Stomach (tissue), 9 donors: ENCODE measurements around the gene HAND1. TPM values are rescaled to one million over a fixed set of nuclear protein-coding genes. Genes with fewer than 3 reads are reported as not detected.

Experiments used
- DNase-seq, 2 donors: peaks; one replicate each; pipeline versions ENCODE4 v3.0.0 to v3.0.0-alpha.2; 2013 to 2019
- H3K27ac ChIP-seq, 5 donors: fragments of 200-600 bp in 4 of 5; sonication (generic) in 4 of 5; one replicate each; pipeline ENCODE4 v1.5.1; 2013 to 2019; ENCODE audit warnings: mild to moderate bottlenecking in 1 of 5, moderate library complexity in 1 of 5
- H3K27me3 ChIP-seq, 3 donors: fragments of 200-600 bp; sonication (generic); one replicate each; pipeline ENCODE4 v1.5.1; 2017 to 2019; ENCODE audit warnings: mixed run types in 1 of 3
- H3K36me3 ChIP-seq, 4 donors: fragments of 200-600 bp; sonication (generic); 1 replicate in 3 of 4; 2 replicates in 1 of 4; pipeline ENCODE4 v1.5.1; 2016 to 2019
- H3K4me1 ChIP-seq, 4 donors: fragments of 200-600 bp; sonication (generic); one replicate each; pipeline ENCODE4 v1.5.1; 2016 to 2019
- H3K4me3 ChIP-seq, 4 donors: fragments of 200-600 bp; sonication (generic) in 3 of 4; one replicate each; pipeline ENCODE4 v1.5.1; 2016 to 2019; ENCODE audit warnings: mild to moderate bottlenecking in 1 of 4
- H3K9me3 ChIP-seq, 4 donors: fragments of 200-600 bp; sonication (generic); one replicate each; pipeline ENCODE4 v1.5.1; 2016 to 2019
- CTCF ChIP-seq, 7 experiments: fragments of 450-650 bp in 4 of 7; fragments of 200-600 bp in 3 of 7; sonication (generic) in 3 of 7; IDR thresholded peaks; one replicate each; pipeline ENCODE4 v1.5.1; 2016 to 2019; ENCODE audit warnings: antibody characterized with exemption in 7 of 7, control low read depth in 2 of 7, mild to moderate bottlenecking in 1 of 7
- EP300 ChIP-seq: sonication (generic); formaldehyde crosslinking; IDR thresholded peaks from one replicate; pipeline ENCODE4 v1.6.1; 2017; ENCODE audit warnings: antibody characterized with exemption
- POLR2A ChIP-seq, 4 donors: fragments of 450-650 bp; IDR thresholded peaks; one replicate each; pipeline ENCODE4 v1.6.1; 2016; ENCODE audit warnings: antibody characterized with exemption in 4 of 4, control low read depth in 2 of 4, mild to moderate bottlenecking in 1 of 4, moderate library complexity in 1 of 4
- POLR2AphosphoS5 ChIP-seq, 3 donors: sonication (generic); formaldehyde crosslinking; IDR thresholded peaks; one replicate each; pipeline ENCODE4 v1.6.1; 2016; ENCODE audit warnings: antibody characterized with exemption in 3 of 3
- WGBS, 5 donors: extraction: QIAGEN DNeasy Blood & Tissue Kit in 3 of 5; methylation state at CpG; one replicate each; pipeline versions ENCODE4 v1.1.5 to v1.1.7; 2013 to 2018; 5-methylcytosine and 5-hydroxymethylcytosine counted together
- intact Hi-C: fragments of 100-400 bp; cut with DNase I; formaldehyde crosslinking; loops from one replicate; pipeline ENCODE4 v1.15.1; 2023; ENCODE audit warnings: low total_unique reads
- polyA plus RNA-seq, 3 donors: library from polyadenylated mRNA; stranded (reverse); fragments of 200-250 nt; gene quantifications; one replicate each; pipeline ENCODE4 v1.2.3, GENCODE V29; 2013
- total RNA-seq, 5 donors: library from RNA; depleted of rRNA; stranded (reverse); fragments of >200 nt; gene quantifications; one replicate each; pipeline versions ENCODE4 v1.1.0 to v1.2.3, GENCODE V29; 2014 to 2016
- donor health status: healthy with polysubstance abuse.
- donor health status: Bipolar disorder and iron deficiency.
- donor health status: healthy.

The HAND1 gene
- total and polyA plus RNA-seq, 8 donors, result 32.2 TPM; not detected in 7

GRCh38 chr5:154481584-154482381, 3.8 kb upstream of the HAND1 start:
- WGBS, 5 donors, result 10 to 18% (median 14%) methylated on average over 9 to 11 of the region's 11 CpGs
- Histone ChIP-seq H3K4me3 (no peak overlapping the region), H3K9me3 (no peaks in the 10 kb centered on the region), H3K27me3 (peaks cover 54 to 100% (median 100%) of the 10 kb centered on the region in 3 donors), H3K36me3 (no peaks in the 10 kb centered on the region), H3K27ac (no peak overlapping the region), H3K4me1 (peaks cover 23 to 57% (median 43%) of the 10 kb centered on the region in 4 donors)
- TF ChIP-seq CTCF (IDR thresholded peaks at IDR 0.05) (no peak), POLR2AphosphoS5 (IDR thresholded peaks at IDR 0.05) (no peak), POLR2A (IDR thresholded peaks at IDR 0.05) (no peak), EP300 (no peak)
- intact Hi-C loops, result no loop called here
- DNase-seq, result no peak

GRCh38 chr5:154480847-154481246, 2.8 kb upstream of the HAND1 start:
- 4 to 18% (median 9%) methylated on average over 2 to 3 of the region's 3 CpGs for WGBS, 5 donors
- peaks cover 30 to 67% (median 52%) of the 10 kb centered on the region in 4 donors for H3K4me1 ChIP-seq

DNA sequence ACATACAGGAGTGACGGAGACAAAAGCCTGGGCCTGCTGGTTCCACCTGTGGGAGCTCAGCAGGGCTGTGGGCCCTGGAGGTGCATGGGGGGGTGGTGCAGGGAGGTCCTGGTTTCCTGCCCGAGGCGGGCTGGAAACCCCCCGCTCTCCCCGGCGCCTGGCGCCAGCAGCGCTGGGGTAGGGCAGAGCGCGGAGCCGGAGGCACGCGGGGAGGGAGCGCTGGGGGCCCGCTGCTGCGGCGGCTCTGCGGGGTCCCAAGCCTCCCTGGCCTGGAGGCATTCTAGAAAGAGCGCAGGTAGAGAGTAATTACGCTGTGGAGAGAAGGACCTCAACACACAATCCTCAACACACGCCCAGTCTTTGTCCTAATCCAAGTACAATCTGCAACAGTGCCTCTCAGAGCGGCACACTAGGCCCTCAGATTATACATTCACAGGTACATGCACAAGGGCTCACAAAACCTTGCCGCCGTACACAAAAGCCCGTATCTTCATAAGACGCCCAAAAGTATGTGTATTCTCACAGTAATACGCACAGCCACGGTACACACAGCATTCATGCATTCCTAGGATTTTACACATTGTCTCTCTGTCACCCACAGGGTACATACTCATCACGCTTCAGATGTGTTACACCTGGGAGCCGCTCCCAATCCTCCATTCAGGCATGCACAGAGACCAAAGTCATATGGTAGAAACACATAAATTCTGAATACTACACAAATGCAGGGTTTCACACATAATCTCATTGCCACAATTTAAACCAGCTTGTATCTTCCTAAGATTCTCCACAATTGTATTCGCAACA, 2.1 kb upstream of the HAND1 start:
- Histone ChIP-seq H3K27me3 (peaks cover 68 to 100% (median 100%) of the 10 kb centered on the region in 3 donors), H3K36me3 (no peaks in the 10 kb centered on the region), H3K4me1 (peaks cover 34 to 74% (median 58%) of the 10 kb centered on the region in 4 donors), H3K4me3 (no peak overlapping the region), H3K27ac (no peak overlapping the region), H3K9me3 (no peaks in the 10 kb centered on the region)
- 6 to 11% (median 7%) methylated on average over 15 to 31 of the region's 31 CpGs for WGBS, 5 donors
- intact Hi-C loops, result no loop called here
- no peak for TF ChIP-seq POLR2AphosphoS5 (IDR thresholded peaks at IDR 0.05)
- TF ChIP-seq EP300, result no peak
- no peak for TF ChIP-seq POLR2A (IDR thresholded peaks at IDR 0.05)
- no peak for TF ChIP-seq CTCF (IDR thresholded peaks at IDR 0.05)
- no peak for DNase-seq

More at GRCh38 chr5:154480847-154481246, 2.8 kb upstream of the HAND1 start:
- no peak for DNase-seq
- Histone ChIP-seq H3K27me3 (peaks cover 61 to 100% (median 100%) of the 10 kb centered on the region in 3 donors), H3K27ac (no peak overlapping the region), H3K9me3 (no peaks in the 10 kb centered on the region), H3K4me3 (no peak overlapping the region), H3K36me3 (no peaks in the 10 kb centered on the region)
- intact Hi-C loops, result no loop called here
- TF ChIP-seq CTCF (IDR thresholded peaks at IDR 0.05) (no peak), POLR2AphosphoS5 (IDR thresholded peaks at IDR 0.05) (no peak), POLR2A (IDR thresholded peaks at IDR 0.05) (no peak), EP300 (no peak)

GRCh38 chr5:154479160-154479943, 1.3 kb upstream of the HAND1 start:
- H3K27ac ChIP-seq, result no peak overlapping the region
- H3K4me1 ChIP-seq, result peaks cover 34 to 79% (median 61%) of the 10 kb centered on the region in 4 donors
- no peaks in the 10 kb centered on the region for H3K9me3 ChIP-seq
- 3 to 10% (median 5%) methylated on average over 27 to 44 of the region's 44 CpGs for WGBS, 5 donors
- intact Hi-C loops, result no loop called here
- no peak for TF ChIP-seq POLR2AphosphoS5 (IDR thresholded peaks at IDR 0.05)
- no peak for TF ChIP-seq POLR2A (IDR thresholded peaks at IDR 0.05)
- TF ChIP-seq EP300, result no peak
- TF ChIP-seq CTCF (IDR thresholded peaks at IDR 0.05), result no peak
- no peaks in the 10 kb centered on the region for H3K36me3 ChIP-seq
- H3K27me3 ChIP-seq, result peaks cover 76 to 100% (median 100%) of the 10 kb centered on the region in 3 donors
- DNase-seq, result peak in 1 of 2 donors; percentile 28
- peak overlapping the region in 2 of 4 donors; percentile 33 to 52 for H3K4me3 ChIP-seq
